Fibroblast of skin of abdomen (primary cell): ENCODE measurements around the gene SAG.
"Not testable (repeated sequence)": the region's sequence is repeated elsewhere in the genome, so short reads cannot be mapped to it uniquely, and the experiment has no call there.

Experiments
- DNase-seq: peaks from one replicate; pipeline ENCODE4 v3.0.0-alpha.2; 2013

The SAG gene

GRCh38 chr2:233334915-233335314 lies 27.3 kb downstream of the SAG start:
- DNase-seq = no peak

GRCh38 chr2:233336091-233336490 lies 28.5 kb downstream of the SAG start:
- DNase-seq = not testable (repeated sequence)

GRCh38 chr2:233336541-233336940 lies 28.9 kb downstream of the SAG start:
- no peak for DNase-seq

- DNase-seq = no peak
These were observed 30.4 kb downstream of the SAG start for GRCh38 chr2:233338046-233338445.

- DNase-seq = no peak
These were observed 31.3 kb downstream of the SAG start for GRCh38 chr2:233338812-233339368.

GRCh38 chr2:233339427-233339826 lies 31.8 kb downstream of the SAG start:
- no peak for DNase-seq

- DNase-seq = no peak
These were observed 33.7 kb downstream of the SAG start for GRCh38 chr2:233341296-233341695.

- DNase-seq = no peak
These were observed 34.7 kb downstream of the SAG start for GRCh38 chr2:233342301-233342700.

GRCh38 chr2:233343171-233343705 lies 35.6 kb downstream of the SAG start:
- DNase-seq = no peak

GRCh38 chr2:233346376-233346775 lies 38.8 kb downstream of the SAG start:
- no peak for DNase-seq

- no peak for DNase-seq
These were observed 39.3 kb downstream of the SAG start for GRCh38 chr2:233346930-233347329.

GRCh38 chr2:233349005-233349998 lies 41.7 kb downstream of the SAG start:
- DNase-seq = no peak

GRCh38 chr2:233350708-233351107 lies 43.1 kb downstream of the SAG start:
- DNase-seq = peak; percentile 86

GRCh38 chr2:233351423-233351822 lies 43.8 kb downstream of the SAG start:
- no peak for DNase-seq

- no peak for DNase-seq
These were observed 44.7 kb downstream of the SAG start for GRCh38 chr2:233352141-233352842.

GRCh38 chr2:233353101-233353768 lies 45.6 kb downstream of the SAG start:
- DNase-seq = no peak

- DNase-seq = peak; percentile 58
These were observed 46.3 kb downstream of the SAG start, which contains the start of gene DGKD for GRCh38 chr2:233353769-233354499. Gene DGKD, plus strand, starts transcription at chr2:233354494. Its CDS starts 25 bp downstream, at chr2:233354519.

GRCh38 chr2:233354500-233354924 lies 46.9 kb downstream of the SAG start:
- DNase-seq = no peak

GRCh38 chr2:233354971-233355574 lies 47.5 kb downstream of the SAG start:
- DNase-seq = no peak

- no peak for DNase-seq
These were observed 48.3 kb downstream of the SAG start for GRCh38 chr2:233355916-233356315.
